HTERT RPE-1 (cell line): ENCODE results near the gene PRRX1.

Experiments used
- in situ Hi-C: fragments of 300-500 bp; cut with MboI; formaldehyde crosslinking; loops from 4 replicates; pipeline ENCODE4 v1.14.3; 2020; ENCODE audit warnings: low sequenced_read_pairs

The PRRX1 gene

GRCh38 chr1:170686291-170686690, 22.4 kb downstream of the PRRX1 start:
- in situ Hi-C loops, result no loop called here

- in situ Hi-C loops, result no loop called here
Observed at GRCh38 chr1:170687621-170688020, 23.7 kb downstream of the PRRX1 start.

- in situ Hi-C loops, result no loop called here
Observed at GRCh38 chr1:170691258-170691657, 27.3 kb downstream of the PRRX1 start.

GRCh38 chr1:170692866-170693575, 29.1 kb downstream of the PRRX1 start:
- in situ Hi-C loops, result no loop called here

GRCh38 chr1:170694172-170694926, 30.4 kb downstream of the PRRX1 start:
- in situ Hi-C loops, result no loop called here

GRCh38 chr1:170695955-170696590, 32.1 kb downstream of the PRRX1 start:
- in situ Hi-C loops, result no loop called here

GRCh38 chr1:170696591-170697290, 32.8 kb downstream of the PRRX1 start:
- in situ Hi-C loops, result no loop called here

- in situ Hi-C loops, result no loop called here
Observed at GRCh38 chr1:170697316-170697715, 33.4 kb downstream of the PRRX1 start.

- in situ Hi-C loops, result no loop called here
Observed at GRCh38 chr1:170698301-170699275, 34.7 kb downstream of the PRRX1 start.

- in situ Hi-C loops, result no loop called here
Observed at GRCh38 chr1:170699696-170700095, 35.8 kb downstream of the PRRX1 start.

GRCh38 chr1:170700842-170701615, 37.1 kb downstream of the PRRX1 start:
- in situ Hi-C loops, result no loop called here

- in situ Hi-C loops, result no loop called here
Observed at GRCh38 chr1:170701962-170702361, 38.0 kb downstream of the PRRX1 start.

- in situ Hi-C loops, result no loop called here
Observed at GRCh38 chr1:170703591-170703990, 39.7 kb downstream of the PRRX1 start.

- in situ Hi-C loops, result no loop called here
Observed at GRCh38 chr1:170704256-170704655, 40.3 kb downstream of the PRRX1 start.

GRCh38 chr1:170705981-170706380, 42.0 kb downstream of the PRRX1 start:
- in situ Hi-C loops, result no loop called here

- in situ Hi-C loops, result no loop called here
Observed at GRCh38 chr1:170707117-170707516, 43.2 kb downstream of the PRRX1 start.

GRCh38 chr1:170707959-170708655, 44.2 kb downstream of the PRRX1 start:
- in situ Hi-C loops, result no loop called here

GRCh38 chr1:170711682-170712081, 47.8 kb downstream of the PRRX1 start:
- in situ Hi-C loops, result no loop called here

GRCh38 chr1:170714163-170714562, 50.2 kb downstream of the PRRX1 start:
- in situ Hi-C loops, result no loop called here
